Measurements from ENCODE around the gene ABHD11. TPM values are rescaled to one million over a fixed set of nuclear protein-coding genes. Genes with fewer than 3 reads are reported as not detected.

Gene ABHD11
- total RNA-seq, 1 experiment from 2014 or later, result 74.4 TPM

- H3K9me3 ChIP-seq (ENCODE audit: insufficient read depth, low read depth), result no peaks in the 10 kb centered on the region
- H3K79me2 ChIP-seq (ENCODE audit: low read depth), result no peaks in the 10 kb centered on the region
- peaks cover 56% of the 10 kb centered on the region for H3F3A ChIP-seq (ENCODE audit: insufficient read depth, low read depth)
- intact Hi-C loops (cut with micrococcal nuclease; ENCODE audit: unreplicated experiment), result no loop called here
- DNase-seq, result peak in 1 of 2 experiments; percentile 16
- no peak overlapping the region for H3K4me2 ChIP-seq
- no peak overlapping the region for H3K4me3 ChIP-seq
- CTCF ChIA-PET, result no interaction called here
- BruUV-seq (replicated peaks), result no TSS peak
- H3K4me1 ChIP-seq (replicated peaks; ENCODE audit: insufficient read depth), result no peaks in the 10 kb centered on the region
- no peaks in the 10 kb centered on the region for H3K9me2 ChIP-seq (ENCODE audit: insufficient read depth)
- H2AFZ ChIP-seq, result no peak overlapping the region
- H3K27me3 ChIP-seq (ENCODE audit: insufficient read depth, low read depth), result no peaks in the 10 kb centered on the region
- H4K20me1 ChIP-seq (ENCODE audit: insufficient read depth), result 0 out of 2 replicates have a peak, but pooled peaks cover 14% of the 10 kb centered on the region
- POLR2A ChIA-PET (ENCODE audit: unreplicated experiment), result no interaction called here
- H3K27ac ChIP-seq, result no peak overlapping the region
- TF ChIP-seq CTCF (conservative IDR thresholded peaks at IDR 0.05), result no peak
- no peak for TF ChIP-seq EZH2 (IDR thresholded peaks at IDR 0.05; ENCODE audit: low read depth)
- H3K36me3 ChIP-seq (ENCODE audit: low read depth), result peaks cover 14% of the 10 kb centered on the region; the same call in 1 of the 2 replicates
Observed at GRCh38 chr7:73699370-73700068, 39.1 kb downstream of the ABHD11 start.

- ChIA-PET POLR2A (ENCODE audit: unreplicated experiment) (no interaction called here), CTCF (interaction anchor here (0.6 kb wide), 4 partner anchors 23 to 86 kb away, joined by 4 read pairs; no protein-coding TSS in a partner anchor)
- Histone ChIP-seq H3K4me2 (no peak overlapping the region), H3K79me2 (ENCODE audit: low read depth) (no peaks in the 10 kb centered on the region), H3K9me3 (ENCODE audit: insufficient read depth, low read depth) (no peaks in the 10 kb centered on the region), H3K27ac (no peak overlapping the region), H3K27me3 (ENCODE audit: insufficient read depth, low read depth) (no peaks in the 10 kb centered on the region), H3K9me2 (ENCODE audit: insufficient read depth) (no peaks in the 10 kb centered on the region), H3K4me1 (replicated peaks; ENCODE audit: insufficient read depth) (no peaks in the 10 kb centered on the region), H3F3A (ENCODE audit: insufficient read depth, low read depth) (peaks cover 52% of the 10 kb centered on the region), H3K36me3 (ENCODE audit: low read depth) (0 out of 2 replicates have a peak, but pooled peaks cover 9% of the 10 kb centered on the region), H2AFZ (no peak overlapping the region), H4K20me1 (ENCODE audit: insufficient read depth) (0 out of 2 replicates have a peak, but pooled peaks cover 14% of the 10 kb centered on the region), H3K4me3 (no peak overlapping the region)
- intact Hi-C loops (cut with micrococcal nuclease; ENCODE audit: unreplicated experiment), result no loop called here
- BruUV-seq (replicated peaks), result no TSS peak
- peak in 1 of 2 experiments; percentile 25 for DNase-seq
- no peak for TF ChIP-seq EZH2 (IDR thresholded peaks at IDR 0.05; ENCODE audit: low read depth)
- no peak for TF ChIP-seq CTCF (conservative IDR thresholded peaks at IDR 0.05)
Observed at GRCh38 chr7:73698410-73698809, 40.2 kb downstream of the ABHD11 start.

GRCh38 chr7:73696372-73696771, 42.2 kb downstream of the ABHD11 start:
- H3K4me1 ChIP-seq (replicated peaks; ENCODE audit: insufficient read depth), result no peaks in the 10 kb centered on the region
- ChIA-PET POLR2A (ENCODE audit: unreplicated experiment) (no interaction called here), CTCF (no interaction called here)
- H3K79me2 ChIP-seq (ENCODE audit: low read depth), result no peaks in the 10 kb centered on the region
- H3K9me3 ChIP-seq (ENCODE audit: insufficient read depth, low read depth), result no peaks in the 10 kb centered on the region
- H3K4me2 ChIP-seq, result no peak overlapping the region
- H4K20me1 ChIP-seq (ENCODE audit: insufficient read depth), result 0 out of 2 replicates have a peak, but pooled peaks cover 8% of the 10 kb centered on the region
- H3K4me3 ChIP-seq, result no peak overlapping the region
- H3K27ac ChIP-seq, result no peak overlapping the region
- no TSS peak for BruUV-seq (replicated peaks)
- H3K27me3 ChIP-seq (ENCODE audit: insufficient read depth, low read depth), result no peaks in the 10 kb centered on the region
- TF ChIP-seq EZH2 (IDR thresholded peaks at IDR 0.05; ENCODE audit: low read depth) (no peak), CTCF (conservative IDR thresholded peaks at IDR 0.05) (no peak)
- peaks cover 33% of the 10 kb centered on the region for H3F3A ChIP-seq (ENCODE audit: insufficient read depth, low read depth)
- H3K9me2 ChIP-seq (ENCODE audit: insufficient read depth), result no peaks in the 10 kb centered on the region
- DNase-seq, result peak in 1 of 2 experiments; percentile 28
- 0 out of 2 replicates have a peak, but pooled peaks cover 3% of the 10 kb centered on the region for H3K36me3 ChIP-seq (ENCODE audit: low read depth)
- intact Hi-C loops (cut with micrococcal nuclease; ENCODE audit: unreplicated experiment), result no loop called here
- no peak overlapping the region for H2AFZ ChIP-seq

Measured in PC-9 (cell line).